Activated CD4-positive, alpha-beta memory T cell treated with anti-CD3 and anti-CD28 coated beads, Interleukin-2, amount 10 ng/mL, durations not matched to agents 7 days and 5 days (primary cell): ENCODE results near the gene WDFY2. TPM values are rescaled to one million over a fixed set of nuclear protein-coding genes. Genes with fewer than 3 reads are reported as not detected.
"Not testable (repeated sequence)": the region's sequence is repeated elsewhere in the genome, so short reads cannot be mapped to it uniquely, and the experiment has no call there.

Experiments
- CTCF ChIA-PET: fragments of 350-600 bp; sonication (Branson Sonifier 250); formaldehyde crosslinking; loops from one replicate; lab custom pipeline; 2021; ENCODE audit warnings: antibody characterized with exemption, inconsistent platforms; lab: Charles Lee
- POLR2A ChIA-PET: fragments of 350-600 bp; sonication (Branson Sonifier 250); formaldehyde crosslinking; loops from one replicate; lab custom pipeline; 2021; ENCODE audit warnings: antibody characterized with exemption; lab: Charles Lee
- DNase-seq: peaks from one replicate; pipeline ENCODE4 v3.0.0-alpha.2; 2020
- H3K27ac Mint-ChIP-seq: one replicate; pipeline ENCODE4 v1.8.0; 2021; ENCODE audit warnings: mild to moderate bottlenecking, mixed read lengths
- H3K27me3 Mint-ChIP-seq: one replicate; pipeline ENCODE4 v1.8.0; 2021; ENCODE audit warnings: mixed read lengths
- H3K36me3 Mint-ChIP-seq: one replicate; pipeline ENCODE4 v1.8.0; 2021; ENCODE audit warnings: low read depth, mixed read lengths
- H3K4me1 Mint-ChIP-seq: one replicate; pipeline ENCODE4 v1.8.0; 2021; ENCODE audit warnings: mixed read lengths
- H3K4me3 Mint-ChIP-seq: one replicate; pipeline ENCODE4 v1.8.0; 2021; ENCODE audit warnings: mild to moderate bottlenecking, mixed read lengths
- H3K9me3 Mint-ChIP-seq: one replicate; pipeline ENCODE4 v1.8.0; 2021; ENCODE audit warnings: mixed read lengths
- total RNA-seq, 2 experiments: library from RNA; stranded (reverse); gene quantifications; one replicate each; pipeline ENCODE4 v1.2.3, GENCODE V29; 2021

Gene WDFY2
- total RNA-seq, 2 experiments from 2014 or later = 12.2 to 14.1 TPM

DNA sequence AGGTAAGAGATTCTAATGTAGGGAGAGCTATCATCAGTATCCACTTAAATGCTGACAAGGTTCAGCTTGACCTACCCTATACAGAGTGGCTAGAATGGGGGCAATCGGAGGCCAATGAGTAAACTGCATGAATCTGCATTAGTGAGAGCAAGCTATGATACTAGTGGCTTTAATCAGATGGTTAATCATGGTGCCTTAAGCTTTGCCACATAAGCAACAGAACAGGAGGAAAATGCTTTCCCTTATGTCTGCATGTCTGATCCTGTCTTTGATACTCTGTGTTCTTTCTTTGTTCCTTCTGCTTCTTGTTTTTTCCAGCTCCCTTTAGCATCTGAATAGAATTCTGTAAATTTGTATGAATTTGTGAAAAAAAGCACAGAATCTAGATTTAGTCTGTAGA lies 91.1 kb downstream of the WDFY2 start:
- ChIA-PET CTCF (no interaction called here), POLR2A (no interaction called here)
- Mint-ChIP-seq H3K9me3 (peaks cover 5% of the 10 kb centered on the region), H3K4me1 (no peaks in the 10 kb centered on the region), H3K4me3 (no peak overlapping the region), H3K27me3 (no peaks in the 10 kb centered on the region), H3K36me3 (peaks cover 15% of the 10 kb centered on the region), H3K27ac (no peak overlapping the region)
- no peak for DNase-seq

DNA sequence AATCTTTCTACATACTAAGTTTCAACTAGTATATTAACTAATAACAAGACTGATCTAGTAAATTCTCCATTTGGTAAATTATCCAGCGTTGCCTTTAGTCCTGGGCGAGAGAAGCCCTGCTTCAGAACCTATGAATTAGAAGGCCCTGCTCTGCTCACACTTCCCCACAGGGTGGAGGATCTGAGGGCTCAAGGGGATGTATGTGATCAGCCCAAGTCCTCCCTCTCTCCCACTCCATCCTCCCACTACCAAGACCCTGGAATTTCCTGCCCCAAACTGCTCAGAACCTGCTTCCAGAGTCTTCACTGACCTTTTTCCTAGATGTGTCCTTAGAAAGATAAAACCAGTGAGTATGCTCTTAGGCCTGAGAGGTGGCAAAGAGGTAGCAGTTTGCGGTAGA lies 91.6 kb downstream of the WDFY2 start:
- H3K4me3 Mint-ChIP-seq = no peak overlapping the region

DNA sequence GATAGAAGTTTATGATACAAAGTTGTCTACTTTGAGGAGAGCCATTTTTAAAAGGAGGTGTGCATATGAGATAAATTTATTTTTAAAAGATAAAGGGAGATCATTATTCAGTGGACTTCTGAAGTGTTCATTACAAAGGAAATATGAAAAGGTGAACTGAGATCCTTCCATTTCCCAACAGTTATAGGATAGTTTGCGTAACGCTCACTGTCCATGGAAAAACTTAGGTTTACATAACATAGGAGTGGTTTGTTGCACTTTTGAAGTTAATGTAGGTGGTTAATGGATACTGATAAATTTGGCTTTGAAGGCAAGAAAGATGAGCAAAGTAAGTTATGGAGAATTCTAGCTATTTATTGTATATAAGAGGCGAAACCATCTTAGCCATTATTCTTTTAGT lies 92.5 kb downstream of the WDFY2 start:
- Mint-ChIP-seq H3K4me3 (no peak overlapping the region), H3K4me1 (peaks cover 5% of the 10 kb centered on the region), H3K27me3 (no peaks in the 10 kb centered on the region), H3K27ac (no peak overlapping the region), H3K9me3 (no peaks in the 10 kb centered on the region), H3K36me3 (peaks cover 11% of the 10 kb centered on the region)
- CTCF ChIA-PET = no interaction called here
- POLR2A ChIA-PET = no interaction called here
- no peak for DNase-seq

More for the DNA sequence above, 91.6 kb downstream of the WDFY2 start:
- no peaks in the 10 kb centered on the region for H3K4me1 Mint-ChIP-seq
- H3K9me3 Mint-ChIP-seq = peaks cover 5% of the 10 kb centered on the region
- no peak for DNase-seq
- ChIA-PET POLR2A (no interaction called here), CTCF (no interaction called here)
- H3K27ac Mint-ChIP-seq = no peak overlapping the region
- peaks cover 13% of the 10 kb centered on the region for H3K36me3 Mint-ChIP-seq
- H3K27me3 Mint-ChIP-seq = no peaks in the 10 kb centered on the region

DNA sequence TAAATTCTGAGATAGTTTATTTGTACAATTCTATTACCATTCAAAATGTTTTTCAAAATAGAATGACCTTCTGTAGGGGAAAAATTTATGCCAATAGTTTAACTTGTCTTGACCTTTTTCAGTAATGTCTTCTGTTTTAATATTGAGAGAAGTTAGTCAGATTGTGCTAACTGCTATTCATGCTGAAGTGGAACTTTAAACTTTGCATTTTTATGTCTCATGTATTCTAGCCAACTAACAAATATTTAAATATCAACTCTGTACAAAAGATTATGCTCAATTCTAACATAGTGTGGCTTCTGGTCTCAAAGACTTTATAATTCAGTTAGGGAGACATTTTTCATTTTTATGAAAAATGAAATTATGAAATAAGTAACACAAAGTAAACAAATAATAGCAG lies 94.2 kb downstream of the WDFY2 start:
- Mint-ChIP-seq H3K27ac (no peak overlapping the region), H3K4me1 (peaks cover 7% of the 10 kb centered on the region), H3K27me3 (no peaks in the 10 kb centered on the region), H3K36me3 (peaks cover 11% of the 10 kb centered on the region), H3K4me3 (no peak overlapping the region), H3K9me3 (no peaks in the 10 kb centered on the region)
- ChIA-PET POLR2A (no interaction called here), CTCF (no interaction called here)
- no peak for DNase-seq

DNA sequence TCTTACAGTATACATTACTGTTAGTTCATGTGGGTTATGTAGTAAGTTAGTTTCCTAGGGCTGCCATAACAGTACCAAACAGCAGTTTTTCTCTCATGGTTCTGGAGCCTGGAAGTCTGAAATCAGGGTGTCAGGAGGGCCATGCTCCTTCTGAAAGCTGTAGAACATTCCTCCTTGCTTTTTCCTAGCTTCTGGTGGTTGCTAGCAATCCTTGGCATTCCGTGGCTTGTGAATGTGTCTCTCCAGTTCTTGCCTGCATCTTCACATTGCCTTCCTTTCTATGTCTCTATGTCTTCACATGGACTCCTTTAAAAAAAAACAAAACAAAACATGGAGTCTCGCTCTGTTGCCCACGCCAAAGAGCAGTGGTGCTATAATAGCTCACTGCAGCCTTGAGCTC lies 95.4 kb downstream of the WDFY2 start:
- H3K4me3 Mint-ChIP-seq = no peak overlapping the region
- no peak overlapping the region for H3K27ac Mint-ChIP-seq
- POLR2A ChIA-PET = no interaction called here
- H3K9me3 Mint-ChIP-seq = no peaks in the 10 kb centered on the region
- no peaks in the 10 kb centered on the region for H3K27me3 Mint-ChIP-seq
- peaks cover 7% of the 10 kb centered on the region for H3K4me1 Mint-ChIP-seq
- DNase-seq = no peak
- CTCF ChIA-PET = interaction anchor here (2.2 kb wide), 1 partner anchor 118 kb away, joined by 7 read pairs; no protein-coding TSS in a partner anchor
- H3K36me3 Mint-ChIP-seq = peaks cover 14% of the 10 kb centered on the region

DNA sequence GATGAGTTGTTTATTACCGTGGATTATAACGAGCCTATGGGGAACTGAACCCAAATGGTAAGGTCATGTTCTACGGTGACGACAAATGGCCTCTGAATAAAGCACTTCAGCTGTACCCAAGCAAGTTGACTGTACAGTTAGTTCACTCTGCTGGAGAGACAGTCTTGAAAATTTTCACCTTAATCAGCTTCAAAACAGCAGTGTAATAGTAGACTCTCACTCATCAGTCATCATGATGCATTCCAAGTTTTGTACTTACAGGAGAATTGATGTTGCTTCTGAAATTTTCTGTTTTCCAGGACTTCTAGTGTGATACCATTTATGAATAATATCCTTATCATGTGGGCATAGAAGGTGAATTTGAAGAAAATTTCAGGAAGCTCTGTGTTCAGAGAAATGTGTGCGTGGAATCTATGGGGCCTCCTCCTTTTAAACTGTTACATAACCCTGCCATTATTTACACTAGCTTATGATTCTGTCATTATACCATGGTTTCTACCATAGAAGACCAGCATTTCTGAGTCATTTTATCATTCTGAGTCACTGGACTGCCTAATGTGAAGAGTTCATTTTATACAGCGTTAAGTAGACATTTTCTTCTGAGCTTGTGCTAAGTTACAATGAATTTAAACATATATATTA lies 96.9 kb downstream of the WDFY2 start:
- Mint-ChIP-seq H3K27me3 (no peaks in the 10 kb centered on the region), H3K4me1 (peaks cover 7% of the 10 kb centered on the region), H3K9me3 (no peaks in the 10 kb centered on the region), H3K27ac (no peak overlapping the region), H3K4me3 (no peak overlapping the region), H3K36me3 (peaks cover 18% of the 10 kb centered on the region)
- ChIA-PET CTCF (interaction anchor here (2.2 kb wide), 1 partner anchor 116 kb away, joined by 7 read pairs; no protein-coding TSS in a partner anchor), POLR2A (interaction anchor here (0.5 to 1.7 kb wide), 2 partner anchors 83 to 227 kb away, joined by 3 to 4 read pairs; no protein-coding TSS in a partner anchor)
- no peak for DNase-seq

DNA sequence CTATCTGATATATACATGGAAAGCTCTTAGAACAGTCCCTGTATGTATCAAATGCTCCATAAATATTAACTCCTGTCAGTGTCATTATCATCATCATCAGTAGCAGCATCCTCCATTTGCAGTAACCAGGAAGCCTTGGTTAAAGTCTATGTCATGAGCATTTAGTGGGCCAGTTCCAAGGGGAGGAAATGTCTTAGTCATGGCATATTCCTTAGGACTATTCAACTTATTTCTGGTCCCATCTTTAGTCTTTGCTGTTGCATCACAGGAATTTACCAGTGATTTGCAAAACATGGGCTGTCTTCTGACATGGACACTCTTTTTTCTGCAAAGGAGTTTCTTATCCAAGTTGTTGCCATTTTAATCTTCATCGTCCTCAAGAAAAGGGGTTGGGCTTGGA lies 98.4 kb downstream of the WDFY2 start:
- CTCF ChIA-PET = no interaction called here
- no peak overlapping the region for H3K4me3 Mint-ChIP-seq
- H3K36me3 Mint-ChIP-seq = peaks cover 15% of the 10 kb centered on the region
- DNase-seq = no peak
- POLR2A ChIA-PET = no interaction called here
- peaks cover 8% of the 10 kb centered on the region for H3K4me1 Mint-ChIP-seq
- no peak overlapping the region for H3K27ac Mint-ChIP-seq
- no peaks in the 10 kb centered on the region for H3K27me3 Mint-ChIP-seq
- H3K9me3 Mint-ChIP-seq = no peaks in the 10 kb centered on the region

DNA sequence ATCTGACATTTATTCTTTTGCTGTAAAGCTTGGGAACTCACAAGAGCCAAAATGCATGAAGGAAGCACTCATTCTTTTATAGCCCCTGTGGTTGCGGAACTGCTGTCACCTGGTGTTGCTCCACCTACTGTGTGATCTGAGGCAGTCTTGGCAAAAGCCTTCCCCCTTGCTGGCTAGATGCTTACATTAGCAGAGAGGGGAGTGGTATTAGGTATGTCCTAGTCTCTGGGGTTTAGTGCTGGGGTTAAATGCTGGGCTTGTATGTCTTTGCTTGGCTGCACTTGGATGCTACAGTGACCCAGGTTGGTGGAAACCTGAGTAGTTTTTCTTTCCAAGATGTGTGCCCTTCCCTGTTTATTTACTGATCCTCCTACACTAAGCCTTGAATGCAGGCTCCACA lies 99.3 kb downstream of the WDFY2 start:
- POLR2A ChIA-PET = no interaction called here

DNA sequence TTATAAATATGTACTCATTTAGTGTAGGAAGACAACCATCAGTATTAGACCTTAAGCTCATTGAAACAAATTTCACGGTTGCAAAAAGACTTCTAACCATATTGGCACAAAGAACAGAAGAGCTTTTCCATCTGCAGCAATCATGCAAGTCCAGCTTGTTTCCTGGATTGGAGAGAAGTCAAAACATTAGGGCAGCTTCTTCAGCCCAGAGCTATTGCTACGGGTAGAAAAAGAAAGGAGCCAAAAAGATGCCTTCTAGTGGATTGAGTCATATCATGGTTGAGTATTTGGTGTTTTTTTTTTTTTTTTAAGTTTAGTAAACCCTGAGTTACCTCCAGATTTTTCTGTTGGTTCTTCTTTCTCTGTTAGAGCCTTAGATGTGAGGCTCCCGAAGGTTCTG lies 99.8 kb downstream of the WDFY2 start:
- no peaks in the 10 kb centered on the region for H3K27me3 Mint-ChIP-seq

More for the DNA sequence above, 99.3 kb downstream of the WDFY2 start:
- no peaks in the 10 kb centered on the region for H3K27me3 Mint-ChIP-seq
- no peak overlapping the region for H3K27ac Mint-ChIP-seq
- H3K4me1 Mint-ChIP-seq = peaks cover 10% of the 10 kb centered on the region
- no peaks in the 10 kb centered on the region for H3K9me3 Mint-ChIP-seq
- no peak for DNase-seq
- H3K4me3 Mint-ChIP-seq = no peak overlapping the region
- CTCF ChIA-PET = no interaction called here
- H3K36me3 Mint-ChIP-seq = peaks cover 11% of the 10 kb centered on the region

DNA sequence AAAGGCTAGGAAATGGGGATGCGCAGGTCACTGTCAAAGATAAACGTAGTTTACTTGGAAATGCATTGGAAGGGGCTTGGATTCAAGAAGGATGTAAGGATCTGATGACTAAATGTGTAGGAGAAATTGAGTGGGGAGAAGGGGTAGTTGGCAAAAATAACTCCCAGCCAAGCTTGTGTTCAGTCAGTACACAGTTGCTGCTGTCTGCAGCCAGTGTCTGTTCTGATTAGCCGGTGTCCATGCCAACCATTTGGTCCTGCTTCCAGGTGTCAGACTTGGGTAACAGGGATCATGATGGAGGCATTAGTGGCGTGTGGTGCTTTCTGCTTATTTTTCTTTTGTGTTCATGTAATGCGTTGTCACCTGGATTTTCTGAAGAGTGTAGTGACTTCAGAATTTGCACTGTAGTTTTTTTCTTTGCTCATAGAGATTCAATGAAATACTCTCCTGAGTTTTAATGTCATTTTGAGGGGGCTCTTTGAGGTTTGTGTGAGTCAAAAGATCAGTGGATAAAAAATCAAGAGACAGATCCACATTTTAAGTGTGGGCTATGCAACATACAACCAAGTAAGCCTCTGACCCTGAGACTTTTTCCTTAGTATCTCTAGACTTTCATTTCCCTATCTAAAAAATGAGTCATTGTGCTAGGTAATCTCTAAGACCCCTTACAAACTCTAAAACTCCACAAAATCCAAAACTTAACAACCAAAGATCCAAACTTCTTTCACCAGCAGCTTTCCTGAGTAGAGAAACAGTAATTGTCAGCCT lies 103.9 kb downstream of the WDFY2 start:
- DNase-seq = no peak
- Mint-ChIP-seq H3K4me3 (no peak overlapping the region), H3K36me3 (peaks cover 7% of the 10 kb centered on the region), H3K9me3 (no peaks in the 10 kb centered on the region), H3K4me1 (peaks cover 6% of the 10 kb centered on the region), H3K27me3 (no peaks in the 10 kb centered on the region), H3K27ac (no peak overlapping the region)
- ChIA-PET POLR2A (interaction anchor here (0.6 kb wide), 1 partner anchor 273 kb away, joined by 3 read pairs; no protein-coding TSS in a partner anchor), CTCF (no interaction called here)

More for the DNA sequence above, 99.8 kb downstream of the WDFY2 start:
- H3K36me3 Mint-ChIP-seq = peaks cover 11% of the 10 kb centered on the region
- ChIA-PET CTCF (no interaction called here), POLR2A (no interaction called here)
- no peaks in the 10 kb centered on the region for H3K9me3 Mint-ChIP-seq
- no peak for DNase-seq
- H3K4me3 Mint-ChIP-seq = no peak overlapping the region
- no peak overlapping the region for H3K27ac Mint-ChIP-seq
- peaks cover 10% of the 10 kb centered on the region for H3K4me1 Mint-ChIP-seq

DNA sequence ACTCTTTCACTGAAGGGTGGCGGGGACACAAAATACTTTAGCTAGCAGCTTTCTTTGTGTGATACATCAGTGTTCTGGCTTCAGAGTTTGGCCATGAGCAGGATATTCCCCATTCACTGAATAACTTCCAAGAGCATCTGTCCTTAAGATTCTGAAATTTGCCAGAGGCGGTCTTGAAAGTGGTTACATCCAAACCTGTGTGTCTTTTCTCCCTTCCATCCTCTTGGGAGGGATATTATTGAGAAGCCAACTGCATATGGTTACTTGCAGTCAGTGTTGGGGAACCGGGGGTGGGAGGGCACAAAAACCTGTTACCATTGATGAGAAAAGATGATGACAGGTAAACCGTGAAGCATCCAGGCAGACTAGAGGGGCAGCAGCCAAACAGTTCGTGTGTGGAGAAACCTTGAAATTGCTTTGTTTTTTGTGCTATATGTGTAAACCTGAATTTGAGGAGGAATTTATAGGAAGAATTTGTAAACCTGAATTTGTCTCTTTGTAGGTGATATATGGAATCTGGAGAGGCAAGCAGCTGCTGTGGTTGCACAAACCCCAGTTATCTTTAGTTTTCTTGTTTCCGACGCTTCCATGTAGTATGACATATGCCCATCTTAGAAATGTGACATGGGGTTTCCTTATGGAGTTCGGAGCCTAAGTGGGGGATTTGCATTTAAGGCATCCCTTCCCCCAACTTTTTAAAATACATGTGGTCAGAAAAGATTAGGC lies 104.8 kb downstream of the WDFY2 start:
- CTCF ChIA-PET = no interaction called here

DNA sequence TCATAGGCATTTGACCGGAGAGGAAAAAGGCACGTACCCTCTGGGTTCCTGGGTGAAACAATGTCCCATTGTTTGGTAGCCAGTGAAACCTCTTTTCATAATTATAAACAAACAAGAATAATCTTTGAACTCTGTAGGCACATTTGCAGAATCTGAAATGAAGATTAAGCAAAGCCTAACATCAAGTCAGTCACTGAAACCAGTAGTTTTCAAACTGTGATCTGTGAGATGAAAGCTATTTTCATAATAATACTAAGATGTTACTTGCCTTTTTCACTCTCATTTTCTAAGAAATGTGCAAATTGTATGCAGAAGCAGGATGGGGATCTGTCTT lies 105.4 kb downstream of the WDFY2 start:
- ChIA-PET POLR2A (interaction anchor here (0.6 kb wide), 1 partner anchor 40 kb away, joined by 3 read pairs; no protein-coding TSS in a partner anchor), CTCF (no interaction called here)
- Mint-ChIP-seq H3K27ac (no peak overlapping the region), H3K4me1 (peaks cover 6% of the 10 kb centered on the region), H3K4me3 (no peak overlapping the region), H3K36me3 (peaks cover 4% of the 10 kb centered on the region), H3K9me3 (no peaks in the 10 kb centered on the region), H3K27me3 (no peaks in the 10 kb centered on the region)
- no peak for DNase-seq

More for the DNA sequence above, 104.8 kb downstream of the WDFY2 start:
- peaks cover 7% of the 10 kb centered on the region for H3K36me3 Mint-ChIP-seq
- POLR2A ChIA-PET = interaction anchor here (0.6 kb wide), 1 partner anchor 40 kb away, joined by 3 read pairs; no protein-coding TSS in a partner anchor
- H3K4me1 Mint-ChIP-seq = peaks cover 6% of the 10 kb centered on the region
- H3K27me3 Mint-ChIP-seq = no peaks in the 10 kb centered on the region
- no peak for DNase-seq
- H3K27ac Mint-ChIP-seq = no peak overlapping the region
- no peaks in the 10 kb centered on the region for H3K9me3 Mint-ChIP-seq
- H3K4me3 Mint-ChIP-seq = no peak overlapping the region

DNA sequence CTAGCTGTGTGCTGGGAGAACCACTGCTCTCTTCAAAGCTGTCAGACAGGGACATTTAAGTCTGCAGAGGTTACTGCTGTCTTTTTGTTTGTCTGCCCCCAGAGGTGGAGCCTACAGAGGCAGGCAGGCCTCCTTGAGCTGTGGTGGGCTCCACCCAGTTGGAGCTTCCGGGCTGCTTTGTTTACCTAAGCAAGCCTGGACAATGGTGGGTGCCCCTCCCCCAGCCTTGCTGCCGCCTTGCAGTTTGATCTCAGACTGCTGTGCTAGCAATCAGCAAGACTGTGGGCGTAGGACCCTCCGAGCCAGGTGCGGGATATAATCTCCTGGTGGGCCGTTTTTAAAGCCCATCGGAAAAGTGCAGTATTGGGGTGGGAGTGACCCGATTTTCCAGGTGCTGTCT lies 111.4 kb downstream of the WDFY2 start:
- H3K4me1 Mint-ChIP-seq, POLR2A ChIA-PET, H3K27ac Mint-ChIP-seq, H3K9me3 Mint-ChIP-seq, H3K36me3 Mint-ChIP-seq, H3K4me3 Mint-ChIP-seq, CTCF ChIA-PET, H3K27me3 Mint-ChIP-seq, DNase-seq: not testable (repeated sequence)
